GM18870 (cell line): Measurements from ENCODE around the gene ICA1.

ENCODE experiments used
- ATAC-seq: cut with Tn5 transposase; IDR thresholded peaks from one replicate; pipeline ENCODE4 v1.9.1; 2021; ENCODE audit warnings: moderate library complexity; ENCODE audit not compliant: unreplicated experiment

ICA1 gene

GRCh38 chr7:8165150-8165549 lies 96.8 kb downstream of the ICA1 start:
- no peak for ATAC-seq

DNA sequence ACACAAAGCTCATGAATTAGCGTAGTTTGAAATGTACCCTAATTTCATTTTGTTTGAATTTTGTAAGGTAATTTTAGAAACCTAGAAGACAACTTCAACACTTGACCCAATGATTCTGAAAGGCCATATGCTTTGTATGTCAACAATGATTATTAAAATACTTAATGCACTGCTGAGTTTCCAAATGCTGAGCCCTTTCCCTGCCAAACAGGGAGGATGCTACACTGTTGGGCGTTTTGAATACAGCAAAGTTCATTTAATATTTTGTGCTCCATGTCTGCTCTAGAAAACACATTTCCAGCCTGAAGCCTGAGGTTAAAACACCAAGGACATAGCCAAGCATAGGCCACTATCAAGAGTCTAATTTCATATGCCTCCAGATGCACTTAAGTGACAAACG lies 99.8 kb downstream of the ICA1 start:
- no peak for ATAC-seq

GRCh38 chr7:8161364-8161828 lies 100.6 kb downstream of the ICA1 start:
- ATAC-seq = no peak

DNA sequence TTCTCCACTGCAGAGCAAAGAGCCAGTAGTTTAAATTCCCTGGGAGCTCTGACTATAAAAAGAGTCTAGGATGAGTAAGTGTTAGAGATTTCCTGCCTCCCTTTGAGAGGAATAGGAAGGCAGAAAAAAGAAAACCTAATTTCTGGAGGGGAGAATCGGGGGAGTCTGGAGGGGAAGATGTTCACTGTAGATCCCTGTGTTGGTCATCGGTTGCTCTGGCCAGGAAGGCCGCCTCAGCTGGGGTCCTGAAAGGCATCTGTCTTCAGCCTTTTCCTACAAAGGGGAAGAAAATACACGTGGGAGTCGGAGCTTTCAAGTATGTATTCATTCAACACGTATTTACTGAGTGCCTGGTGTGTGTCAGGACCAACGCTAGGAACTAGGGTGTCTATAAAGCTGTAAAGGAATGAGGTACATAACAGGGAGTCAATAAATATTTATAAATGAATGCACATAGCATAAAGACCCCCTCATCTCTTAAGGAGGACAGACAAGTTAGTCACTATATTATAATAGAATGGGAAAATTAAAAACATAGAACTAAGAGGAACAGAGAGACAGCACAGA lies 101.1 kb downstream of the ICA1 start:
- no peak for ATAC-seq

DNA sequence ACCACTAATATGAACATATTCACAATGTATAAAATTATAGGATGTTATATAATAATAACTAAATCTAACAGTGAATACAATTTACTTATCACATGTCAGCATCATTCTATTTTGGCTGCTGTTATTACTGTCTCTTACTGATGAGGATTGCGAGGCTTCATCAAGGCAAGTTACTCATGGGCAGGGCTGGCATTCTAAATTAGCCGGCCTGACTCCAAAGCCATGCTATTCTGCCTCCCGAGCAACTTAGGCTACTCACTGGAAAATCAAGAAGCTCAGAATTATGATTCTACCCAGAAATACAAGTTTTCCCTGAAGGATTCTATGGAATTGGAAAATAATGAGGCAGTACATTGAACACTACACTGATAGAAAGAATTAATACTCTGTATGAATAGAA lies 101.7 kb downstream of the ICA1 start:
- no peak for ATAC-seq

- ATAC-seq = no peak
Measured at GRCh38 chr7:8159595-8159994, 102.4 kb downstream of the ICA1 start.

- no peak for ATAC-seq
Measured at GRCh38 chr7:8157296-8157695, 104.7 kb downstream of the ICA1 start.

DNA sequence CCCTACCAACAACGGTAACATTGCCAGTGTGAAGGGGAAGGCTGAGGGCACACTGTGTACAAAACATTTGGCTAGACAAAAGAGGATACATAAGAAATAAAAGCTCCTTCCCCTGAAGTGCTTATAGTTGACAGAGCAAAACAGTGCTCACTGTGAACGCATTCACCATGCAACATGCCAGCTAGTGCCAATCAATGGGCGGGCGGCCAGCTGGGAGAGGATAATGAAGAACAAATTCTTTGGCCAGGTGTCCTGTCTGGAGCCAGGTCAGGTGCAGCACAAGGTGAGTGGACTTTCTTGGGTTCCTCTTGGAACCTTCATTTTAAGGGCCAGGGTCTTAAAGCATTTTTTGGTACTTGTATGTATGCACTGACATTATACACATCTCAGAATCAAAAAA lies 106.1 kb downstream of the ICA1 start:
- no peak for ATAC-seq

DNA sequence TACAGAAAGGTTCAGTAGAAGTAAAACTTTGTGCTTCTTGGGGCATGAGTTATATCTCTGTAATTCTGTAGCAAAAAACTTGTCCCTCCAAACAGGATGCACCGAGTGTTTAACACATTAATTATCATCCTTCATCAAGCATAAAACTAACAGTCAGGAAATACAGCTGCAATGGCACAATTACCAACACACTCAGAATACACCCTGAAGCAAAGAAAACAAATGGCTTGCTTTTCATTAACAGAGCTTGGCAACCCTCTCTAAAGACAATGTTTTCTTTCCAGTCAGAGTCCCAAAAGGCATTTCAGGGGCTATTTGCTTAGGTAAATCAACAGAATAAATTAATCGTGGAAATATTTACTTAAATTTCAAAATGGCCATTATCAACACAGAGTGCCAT lies 107.7 kb downstream of the ICA1 start:
- no peak for ATAC-seq

- no peak for ATAC-seq
Measured at GRCh38 chr7:8152489-8153192, 109.3 kb downstream of the ICA1 start.

DNA sequence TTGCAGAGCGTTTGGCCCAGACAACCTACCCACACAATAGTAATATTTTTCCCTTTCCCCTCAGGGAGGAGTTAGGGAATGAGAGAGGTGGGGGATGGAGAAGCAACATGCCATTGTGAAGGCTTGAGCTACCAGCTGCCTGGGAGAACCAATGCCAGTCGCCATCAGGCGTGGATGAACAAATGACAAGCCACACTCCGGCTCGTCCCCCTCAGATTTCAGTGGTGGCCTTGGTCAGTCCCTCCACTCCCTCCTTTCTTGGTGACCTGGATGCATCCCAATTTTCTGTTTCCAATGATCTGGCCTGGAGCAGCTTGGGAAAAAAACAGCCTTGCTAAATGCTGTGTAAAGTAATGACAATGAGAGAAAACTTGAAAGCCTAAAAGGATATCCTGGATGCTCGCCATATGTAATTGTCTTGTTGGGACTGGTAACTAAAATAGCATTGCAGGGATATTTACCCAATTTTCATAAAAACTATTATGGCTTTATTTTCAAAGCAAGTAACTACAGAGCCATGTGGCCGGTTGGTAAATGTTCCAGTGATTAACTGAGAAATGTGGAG lies 110.7 kb downstream of the ICA1 start:
- no peak for ATAC-seq

DNA sequence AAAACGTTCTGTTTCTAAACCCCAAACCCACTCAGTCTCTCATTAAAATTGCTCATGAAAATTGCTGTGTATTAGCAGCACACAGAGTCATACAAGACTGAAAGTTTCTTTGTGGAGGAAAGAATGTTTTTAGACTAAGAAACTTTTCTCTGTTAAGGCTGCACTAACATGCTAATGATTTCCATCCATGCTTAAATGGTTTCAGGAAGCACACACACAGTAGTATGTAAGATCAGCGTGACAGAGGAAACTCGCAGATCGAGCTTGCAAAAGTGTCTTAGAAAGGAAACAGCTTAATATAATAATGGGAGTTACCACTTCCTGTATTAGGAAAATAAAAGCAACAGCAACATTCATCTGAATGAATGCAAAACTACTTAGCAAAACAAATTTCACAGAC lies 112.7 kb downstream of the ICA1 start:
- no peak for ATAC-seq

- ATAC-seq = no peak
Measured at GRCh38 chr7:8147760-8148463, 114.1 kb downstream of the ICA1 start.

DNA sequence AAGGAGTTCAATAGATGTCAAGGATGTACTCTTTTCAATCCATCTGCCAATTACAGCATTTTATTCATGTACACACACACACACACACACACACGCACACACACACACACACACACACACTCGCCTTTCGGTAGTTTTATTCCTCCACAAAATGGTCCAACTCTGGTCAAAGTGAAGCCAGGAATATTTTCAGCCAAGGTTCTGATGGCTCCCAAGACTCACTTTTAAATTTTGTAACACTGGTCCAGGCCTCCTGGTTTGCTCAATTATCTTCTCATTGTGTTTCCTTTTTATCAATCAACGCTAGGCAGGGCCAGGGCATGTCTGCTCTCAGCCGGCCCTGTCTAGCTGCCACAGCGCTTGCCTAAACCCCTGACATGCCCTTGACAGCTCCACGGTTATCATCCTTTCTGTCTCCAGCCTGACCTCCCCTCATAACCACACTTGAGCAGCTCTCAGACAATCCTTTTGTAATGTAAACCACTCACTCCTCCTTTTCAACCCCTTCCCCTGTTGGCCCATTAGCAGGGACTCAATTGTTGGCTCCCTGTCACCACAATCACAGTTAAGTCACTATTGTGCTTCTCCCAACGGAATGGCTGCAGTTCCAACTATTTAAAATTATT lies 115.1 kb downstream of the ICA1 start:
- ATAC-seq = no peak

GRCh38 chr7:8146106-8146787 lies 115.7 kb downstream of the ICA1 start:
- no peak for ATAC-seq

DNA sequence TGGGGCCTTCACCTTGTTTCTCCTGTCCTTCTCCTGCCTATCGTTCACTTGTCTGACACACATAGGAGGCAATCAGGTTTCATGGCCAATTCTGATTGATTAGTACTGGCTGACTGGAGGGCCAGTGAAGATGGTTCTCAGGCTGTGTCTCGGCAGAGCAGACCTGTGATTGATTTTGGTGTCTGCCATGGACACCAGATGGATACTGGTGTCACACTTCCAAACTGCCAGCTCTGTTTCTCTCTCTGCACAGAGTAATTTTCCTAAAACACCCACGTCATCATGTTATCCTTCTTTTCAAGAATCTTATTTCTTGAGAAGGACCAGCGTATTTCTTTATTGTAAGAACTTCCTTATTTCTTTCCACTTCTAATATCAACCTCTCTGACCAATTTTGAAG lies 117.1 kb downstream of the ICA1 start:
- ATAC-seq = no peak

- ATAC-seq = no peak
Measured at GRCh38 chr7:8143151-8143874, 118.7 kb downstream of the ICA1 start.

- ATAC-seq = no peak
Measured at GRCh38 chr7:8142477-8142876, 119.5 kb downstream of the ICA1 start.

DNA sequence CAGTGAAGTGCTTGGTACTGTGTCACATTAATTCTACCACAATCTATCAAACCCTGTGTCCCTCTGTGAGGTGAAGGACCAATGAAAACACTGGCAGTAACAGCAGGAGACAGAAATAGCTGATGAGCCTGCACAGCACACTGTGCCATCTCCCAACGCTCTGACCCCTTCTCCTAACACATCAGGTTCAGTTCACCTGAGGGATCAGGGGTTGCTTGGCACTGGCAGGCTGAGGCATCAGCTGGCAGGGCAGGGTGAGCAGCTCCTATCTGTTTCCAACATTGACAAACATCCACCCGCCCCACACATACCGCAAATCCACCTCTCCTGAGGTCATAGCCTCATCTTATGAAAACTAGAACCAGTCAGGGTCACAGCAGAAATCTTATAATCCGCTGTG lies 120.9 kb downstream of the ICA1 start:
- no peak for ATAC-seq

DNA sequence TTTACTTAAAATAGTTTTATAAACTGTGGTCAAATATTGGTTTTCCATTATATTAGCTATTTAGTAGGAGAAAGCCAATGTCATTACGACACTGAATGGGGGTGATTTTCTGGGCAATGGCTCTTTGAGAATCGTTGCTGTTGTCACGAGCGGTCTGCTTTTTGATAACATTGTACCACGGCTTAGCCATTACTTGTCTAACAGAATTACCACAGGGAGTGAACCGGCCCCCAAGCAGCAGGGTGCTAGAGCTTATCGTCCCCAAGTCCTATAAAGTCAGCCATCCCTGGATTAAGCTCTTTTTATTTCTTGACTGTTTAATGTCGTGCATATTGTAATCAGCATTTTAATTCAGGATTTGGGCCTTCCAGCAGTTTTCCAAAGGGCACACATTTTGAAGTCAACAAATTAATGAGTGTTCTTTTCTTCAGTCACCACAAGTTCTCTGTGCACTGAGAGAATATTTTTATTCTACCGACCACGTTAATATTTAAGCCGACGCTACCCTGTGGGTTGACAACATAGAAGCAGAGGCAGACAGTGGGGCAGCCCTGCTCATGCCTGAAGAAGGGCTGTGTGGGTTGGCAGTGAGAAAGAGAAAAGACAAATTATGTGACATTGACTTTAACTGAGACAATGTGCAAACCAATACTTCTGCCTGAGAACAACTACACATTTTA lies 125.8 kb downstream of the ICA1 start:
- no peak for ATAC-seq
